ENCODE results near the gene GLI1. TPM values are rescaled to one million over a fixed set of nuclear protein-coding genes. Genes with fewer than 3 reads are reported as not detected.
A peak's percentile ranks its signal among the peaks of the same experiment; 100 is the strongest.

GLI1 gene
- total and polyA plus RNA-seq, 7 experiments from 2014 or later = 0.39 to 1.4 (median 0.45) TPM; not detected in 2

- H3K9me3 Mint-ChIP-seq = peaks cover 0 to 2% (median 0%) of the 10 kb centered on the region in 11 donors
- H3K27me3 Mint-ChIP-seq = peaks cover 0 to 22% (median 8%) of the 10 kb centered on the region in 5 donors
- H3K27ac Mint-ChIP-seq = peak overlapping the region in 7 of 9 donors; percentile 5 to 88 (median 60)
- intact Hi-C loops (cut with micrococcal nuclease) = no loop called here
- H3K4me1 Mint-ChIP-seq = peaks cover 33 to 50% (median 42%) of the 10 kb centered on the region in 7 donors
- ATAC-seq = no peak
- POLR2A ChIA-PET = interaction anchor here (0.6 to 6.9 kb wide), 7 partner anchors 10 to 381 kb away, joined by 3 to 81 read pairs (median 4); partner anchors contain the start of genes ARHGAP9 and DDIT3
- peak in 3 of 9 donors; percentile 8 to 45 (median 43) for DNase-seq
- H3K4me3 ChIP-seq (ENCODE audit: low read length) = peak overlapping the region; percentile 56
- no peaks in the 10 kb centered on the region for H3K36me3 Mint-ChIP-seq
- CTCF ChIA-PET = interaction anchor here (0.6 to 6.5 kb wide), 5 partner anchors 8 to 1584 kb away, joined by 3 to 101 read pairs (median 4); partner anchors contain the start of genes ARHGAP9 and R3HDM2
- H3K27ac ChIP-seq (ENCODE audit: low read depth, low read length) = no peak overlapping the region
- no peaks in the 10 kb centered on the region for H3K9me3 ChIP-seq (ENCODE audit: control insufficient read depth in 2 of 3, low read length in 3 of 3)
- peaks cover 21 to 30% of the 10 kb centered on the region in 2 donors for H3K4me1 ChIP-seq (ENCODE audit: control insufficient read depth in 2 of 2, insufficient read depth in 2 of 2, low read length in 2 of 2)
- no peaks in the 10 kb centered on the region for H3K36me3 ChIP-seq (ENCODE audit: control insufficient read depth in 2 of 3, insufficient read depth in 3 of 3, low read length in 3 of 3)
- H3K27me3 ChIP-seq (ENCODE audit: control insufficient read depth in 2 of 2, insufficient read depth in 2 of 2, low read length in 2 of 2) = no peaks in the 10 kb centered on the region
- H3K4me3 Mint-ChIP-seq = peak overlapping the region; percentile 78 to 93 (median 88)
Observed at GRCh38 chr12:57461276-57461916, 1.8 kb downstream of the GLI1 start.

GRCh38 chr12:57461917-57462250 is 2.3 kb downstream of the GLI1 start:
- Mint-ChIP-seq H3K36me3 (peaks cover 0 to 1% (median 0%) of the 10 kb centered on the region in 5 donors), H3K4me1 (peaks cover 32 to 51% (median 42%) of the 10 kb centered on the region in 7 donors)
- intact Hi-C loops (cut with micrococcal nuclease) = loop anchor here (1.0 to 2.0 kb wide), 6 partner anchors 16 to 249 kb away; partner anchors contain the start of gene NXPH4 (in 1 of the 2)

GRCh38 chr12:57462251-57462911 is 2.8 kb downstream of the GLI1 start:
- ChIA-PET CTCF (interaction anchor here (0.5 to 6.5 kb wide), 8 partner anchors 10 to 1585 kb away, joined by 3 to 101 read pairs (median 3); partner anchors contain the start of genes ARHGAP9 and AVIL), POLR2A (interaction anchor here (0.9 to 6.9 kb wide), 9 partner anchors 9 to 61 kb away, joined by 3 to 81 read pairs (median 5); partner anchors contain the start of genes ARHGAP9 and DDIT3)
- ATAC-seq (peak; percentile 84), DNase-seq (peak; percentile 75 to 92 (median 86))
- Histone ChIP-seq H3K27ac (ENCODE audit: low read depth, low read length) (no peak overlapping the region), H3K4me3 (ENCODE audit: low read length) (peak overlapping the region; percentile 56), H3K4me1 (ENCODE audit: control insufficient read depth in 2 of 2, insufficient read depth in 2 of 2, low read length in 2 of 2) (peaks cover 21 to 30% of the 10 kb centered on the region in 2 donors), H3K9me3 (ENCODE audit: control insufficient read depth in 2 of 3, low read length in 3 of 3) (no peaks in the 10 kb centered on the region), H3K36me3 (ENCODE audit: control insufficient read depth in 2 of 3, insufficient read depth in 3 of 3, low read length in 3 of 3) (peaks cover 0 to 5% (median 0%) of the 10 kb centered on the region in 3 experiments), H3K27me3 (ENCODE audit: control insufficient read depth in 2 of 2, insufficient read depth in 2 of 2, low read length in 2 of 2) (no peaks in the 10 kb centered on the region)
- Mint-ChIP-seq H3K4me3 (peak overlapping the region; percentile 78 to 93 (median 88)), H3K36me3 (peaks cover 0 to 6% (median 4%) of the 10 kb centered on the region in 5 donors), H3K27me3 (peaks cover 0 to 22% (median 8%) of the 10 kb centered on the region in 5 donors), H3K9me3 (peaks cover 0 to 2% (median 0%) of the 10 kb centered on the region in 11 donors), H3K4me1 (peaks cover 35 to 55% (median 42%) of the 10 kb centered on the region in 7 donors), H3K27ac (peak overlapping the region; percentile 56 to 91 (median 70))
- intact Hi-C loops (cut with micrococcal nuclease) = loop anchor here (1.0 to 2.0 kb wide), 6 partner anchors 16 to 250 kb away; partner anchors contain the start of gene NXPH4 (in 1 of the 2)

More at GRCh38 chr12:57461917-57462250, 2.3 kb downstream of the GLI1 start:
- ATAC-seq (no peak), DNase-seq (peak in 4 of 9 donors; percentile 10 to 37 (median 24))
- peaks cover 0 to 2% (median 0%) of the 10 kb centered on the region in 11 donors for H3K9me3 Mint-ChIP-seq
- Histone ChIP-seq H3K27me3 (ENCODE audit: control insufficient read depth in 2 of 2, insufficient read depth in 2 of 2, low read length in 2 of 2) (no peaks in the 10 kb centered on the region), H3K4me3 (ENCODE audit: low read length) (peak overlapping the region; percentile 56), H3K4me1 (ENCODE audit: control insufficient read depth in 2 of 2, insufficient read depth in 2 of 2, low read length in 2 of 2) (peaks cover 21 to 30% of the 10 kb centered on the region in 2 donors), H3K9me3 (ENCODE audit: control insufficient read depth in 2 of 3, low read length in 3 of 3) (no peaks in the 10 kb centered on the region), H3K36me3 (ENCODE audit: control insufficient read depth in 2 of 3, insufficient read depth in 3 of 3, low read length in 3 of 3) (peaks cover 0 to under 1% (median 0%) of the 10 kb centered on the region in 3 experiments), H3K27ac (ENCODE audit: low read depth, low read length) (no peak overlapping the region)
- H3K27ac Mint-ChIP-seq = peak overlapping the region in 7 of 9 donors; percentile 56 to 88 (median 67)
- H3K27me3 Mint-ChIP-seq = peaks cover 0 to 22% (median 8%) of the 10 kb centered on the region in 5 donors
- ChIA-PET CTCF (interaction anchor here (0.5 to 6.5 kb wide), 8 partner anchors 9 to 1585 kb away, joined by 3 to 101 read pairs (median 3); partner anchors contain the start of genes ARHGAP9 and AVIL), POLR2A (interaction anchor here (1.3 to 6.9 kb wide), 5 partner anchors 10 to 62 kb away, joined by 4 to 81 read pairs (median 6); partner anchors contain the start of genes ARHGAP9 and DDIT3)
- peak overlapping the region; percentile 78 to 93 (median 88) for H3K4me3 Mint-ChIP-seq

DNA sequence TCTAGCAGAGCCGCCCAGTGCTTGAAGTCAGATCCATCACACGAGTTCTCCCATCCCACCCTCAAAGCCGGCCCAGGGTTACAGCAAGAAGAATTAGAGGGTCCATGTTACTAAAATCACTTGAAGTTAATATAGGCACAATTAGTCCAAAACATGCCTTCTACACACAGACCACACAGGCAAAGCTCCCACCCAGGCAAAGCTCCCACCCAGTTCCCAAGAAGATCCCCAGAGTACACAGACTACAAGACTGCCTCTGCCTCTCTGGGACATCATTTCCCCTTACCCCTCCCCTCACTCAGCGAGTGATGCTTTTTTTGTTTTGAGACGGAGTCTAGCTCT is 3.3 kb downstream of the GLI1 start:
- Mint-ChIP-seq H3K4me3 (peak overlapping the region; percentile 78 to 91 (median 88)), H3K27ac (peak overlapping the region; percentile 47 to 91 (median 70)), H3K9me3 (peaks cover 0 to 2% (median 0%) of the 10 kb centered on the region in 11 donors), H3K27me3 (peaks cover 0 to 22% (median 8%) of the 10 kb centered on the region in 5 donors), H3K4me1 (peaks cover 38 to 58% (median 42%) of the 10 kb centered on the region in 7 donors), H3K36me3 (peaks cover 4 to 11% (median 8%) of the 10 kb centered on the region in 5 donors)
- ChIA-PET CTCF (interaction anchor here (0.6 to 6.5 kb wide), 6 partner anchors 10 to 345 kb away, joined by 3 to 101 read pairs (median 3); partner anchors contain the start of gene ARHGAP9), POLR2A (interaction anchor here (0.9 to 6.9 kb wide), 8 partner anchors 9 to 61 kb away, joined by 3 to 81 read pairs (median 4); partner anchors contain the start of gene ARHGAP9)
- ATAC-seq (no peak), DNase-seq (no peak)
- no peaks in the 10 kb centered on the region for H3K9me3 ChIP-seq (ENCODE audit: control insufficient read depth in 2 of 3, low read length in 3 of 3)
- H3K27me3 ChIP-seq (ENCODE audit: control insufficient read depth in 2 of 2, insufficient read depth in 2 of 2, low read length in 2 of 2) = no peaks in the 10 kb centered on the region
- intact Hi-C loops (cut with micrococcal nuclease) = loop anchor here (1.0 to 2.0 kb wide), 6 partner anchors 15 to 250 kb away; partner anchors contain the start of gene NXPH4 (in 1 of the 2)
- H3K4me1 ChIP-seq (ENCODE audit: control insufficient read depth in 2 of 2, insufficient read depth in 2 of 2, low read length in 2 of 2) = peaks cover 21 to 30% of the 10 kb centered on the region in 2 donors
- H3K27ac ChIP-seq (ENCODE audit: low read depth, low read length) = no peak overlapping the region
- no peak overlapping the region for H3K4me3 ChIP-seq (ENCODE audit: low read length)
- peaks cover 0 to 9% (median 0%) of the 10 kb centered on the region in 3 experiments for H3K36me3 ChIP-seq (ENCODE audit: control insufficient read depth in 2 of 3, insufficient read depth in 3 of 3, low read length in 3 of 3)

GRCh38 chr12:57464569-57464968 is 5.0 kb downstream of the GLI1 start:
- Mint-ChIP-seq H3K36me3 (peaks cover 11 to 21% (median 15%) of the 10 kb centered on the region in 5 donors), H3K27me3 (peaks cover 0 to 21% (median 8%) of the 10 kb centered on the region in 5 donors), H3K27ac (peak overlapping the region in 4 of 9 donors; percentile 14 to 52 (median 26)), H3K4me1 (peaks cover 31 to 51% (median 39%) of the 10 kb centered on the region in 7 donors), H3K4me3 (peak overlapping the region in 3 of 10 donors; percentile 2 to 24 (median 5)), H3K9me3 (no peaks in the 10 kb centered on the region)
- DNase-seq (no peak), ATAC-seq (no peak)
- ChIA-PET POLR2A (interaction anchor here (0.7 to 6.9 kb wide), 2 partner anchors 9 to 14 kb away, joined by 3 to 81 read pairs; partner anchors contain the start of gene ARHGAP9), CTCF (interaction anchor here (0.6 to 2.5 kb wide), 3 partner anchors 12 to 104 kb away, joined by 3 to 10 read pairs (median 4); no protein-coding TSS in a partner anchor)
- Histone ChIP-seq H3K9me3 (ENCODE audit: control insufficient read depth in 2 of 3, low read length in 3 of 3) (no peaks in the 10 kb centered on the region), H3K4me3 (ENCODE audit: low read length) (no peak overlapping the region), H3K27me3 (ENCODE audit: control insufficient read depth in 2 of 2, insufficient read depth in 2 of 2, low read length in 2 of 2) (no peaks in the 10 kb centered on the region), H3K27ac (ENCODE audit: low read depth, low read length) (no peak overlapping the region), H3K36me3 (ENCODE audit: control insufficient read depth in 2 of 3, insufficient read depth in 3 of 3, low read length in 3 of 3) (peaks cover 0 to 24% (median 0%) of the 10 kb centered on the region in 3 experiments), H3K4me1 (ENCODE audit: control insufficient read depth in 2 of 2, insufficient read depth in 2 of 2, low read length in 2 of 2) (peaks cover 21 to 25% of the 10 kb centered on the region in 2 donors)
- intact Hi-C loops (cut with micrococcal nuclease) = no loop called here

Data from naive thymus-derived CD4-positive, alpha-beta T cell (primary cell).